ENCODE results near the gene AIF1L.
"Not testable (repeated sequence)": the region's sequence is repeated elsewhere in the genome, so short reads cannot be mapped to it uniquely, and the experiment has no call there.

The AIF1L gene

GRCh38 chr9:131125038-131125287 lies 28.6 kb downstream of the AIF1L start:
- DNase-seq, result no peak

GRCh38 chr9:131125288-131126058 lies 29.1 kb downstream of the AIF1L start, which contains the start of gene NUP214:
NUP214 (plus strand) TSS chr9:131125586; CDS start chr9:131125705, 119 bp downstream.
- peak; percentile 98 for DNase-seq

GRCh38 chr9:131126059-131126426 lies 29.7 kb downstream of the AIF1L start:
- no peak for DNase-seq

GRCh38 chr9:131129183-131129582 lies 32.9 kb downstream of the AIF1L start:
- DNase-seq, result no peak

GRCh38 chr9:131138676-131139075 lies 42.3 kb downstream of the AIF1L start:
- no peak for DNase-seq

GRCh38 chr9:131140112-131140511 lies 43.8 kb downstream of the AIF1L start:
- DNase-seq, result no peak

GRCh38 chr9:131140550-131140949 lies 44.2 kb downstream of the AIF1L start:
- DNase-seq, result no peak

GRCh38 chr9:131142160-131142559 lies 45.8 kb downstream of the AIF1L start:
- no peak for DNase-seq

- no peak for DNase-seq
Observed at GRCh38 chr9:131144201-131144600, 47.9 kb downstream of the AIF1L start.

- no peak for DNase-seq
Observed at GRCh38 chr9:131145245-131145644, 48.9 kb downstream of the AIF1L start.

- no peak for DNase-seq
Observed at GRCh38 chr9:131146186-131146585, 49.9 kb downstream of the AIF1L start.

GRCh38 chr9:131148276-131148675 lies 51.9 kb downstream of the AIF1L start:
- no peak for DNase-seq

- DNase-seq, result no peak
Observed at GRCh38 chr9:131148966-131149687, 52.8 kb downstream of the AIF1L start.

GRCh38 chr9:131149688-131150053 lies 53.3 kb downstream of the AIF1L start:
- no peak for DNase-seq

GRCh38 chr9:131153595-131153994 lies 57.3 kb downstream of the AIF1L start:
- no peak for DNase-seq

GRCh38 chr9:131158673-131159072 lies 62.3 kb downstream of the AIF1L start:
- DNase-seq, result not testable (repeated sequence)

GRCh38 chr9:131160416-131161112 lies 64.2 kb downstream of the AIF1L start:
- DNase-seq, result no peak

- no peak for DNase-seq
Observed at GRCh38 chr9:131161585-131161984, 65.3 kb downstream of the AIF1L start.

GRCh38 chr9:131162886-131163285 lies 66.6 kb downstream of the AIF1L start:
- DNase-seq, result no peak

- DNase-seq, result no peak
Observed at GRCh38 chr9:131165523-131165922, 69.2 kb downstream of the AIF1L start.

- no peak for DNase-seq
Observed at GRCh38 chr9:131167146-131167692, 70.9 kb downstream of the AIF1L start.

GRCh38 chr9:131167936-131168335 lies 71.6 kb downstream of the AIF1L start:
- DNase-seq, result no peak

GRCh38 chr9:131169563-131170240 lies 73.4 kb downstream of the AIF1L start:
- DNase-seq, result no peak
